HG03196 (cell line): ENCODE data around the gene KIRREL3.
"Not testable (repeated sequence)": the region's sequence is repeated elsewhere in the genome, so short reads cannot be mapped to it uniquely, and the experiment has no call there.

Source experiments
- ATAC-seq: cut with Tn5 transposase; IDR thresholded peaks from one replicate; pipeline ENCODE4 v1.9.1; 2021; ENCODE audit not compliant: unreplicated experiment

The KIRREL3 gene

DNA sequence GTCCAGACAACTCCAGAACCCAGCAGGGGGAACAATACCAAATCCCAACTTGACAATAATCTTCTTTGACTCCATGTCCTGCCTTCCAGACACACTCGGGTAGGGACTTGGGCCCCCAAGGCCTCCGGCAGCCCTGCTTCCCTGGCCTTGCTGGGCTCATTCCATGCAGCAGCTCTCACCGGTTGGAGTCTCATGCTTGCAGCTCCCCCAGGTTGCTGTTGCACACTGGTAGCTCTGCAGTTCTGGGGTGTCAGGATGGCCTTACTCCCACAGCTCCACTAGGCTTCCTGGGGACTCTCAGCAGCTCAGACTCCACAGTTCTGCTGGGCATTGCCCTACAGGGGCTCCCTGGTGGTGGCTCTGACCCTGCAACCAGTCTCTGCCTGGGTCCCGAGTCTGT, 602.3 kb downstream of the KIRREL3 start:
- ATAC-seq: no peak

DNA sequence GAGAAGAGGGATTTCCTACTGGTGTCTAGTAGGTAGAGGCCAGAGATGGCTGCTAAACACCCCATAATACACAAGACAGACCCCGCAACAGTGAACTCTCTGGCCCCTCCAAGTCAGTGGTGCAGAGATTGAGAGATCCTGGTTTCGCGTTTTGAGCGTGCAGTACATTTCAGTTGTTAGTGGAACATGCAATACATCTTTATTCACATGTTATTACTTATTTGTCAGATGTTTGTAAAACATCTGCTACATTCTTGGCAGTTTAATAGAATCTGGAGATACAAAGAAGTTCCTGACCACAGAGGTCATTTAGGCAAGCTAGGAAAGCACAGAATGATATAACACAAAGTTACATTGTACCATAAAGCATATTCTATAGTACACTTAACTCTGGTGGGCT, 603.6 kb downstream of the KIRREL3 start:
- ATAC-seq: no peak

DNA sequence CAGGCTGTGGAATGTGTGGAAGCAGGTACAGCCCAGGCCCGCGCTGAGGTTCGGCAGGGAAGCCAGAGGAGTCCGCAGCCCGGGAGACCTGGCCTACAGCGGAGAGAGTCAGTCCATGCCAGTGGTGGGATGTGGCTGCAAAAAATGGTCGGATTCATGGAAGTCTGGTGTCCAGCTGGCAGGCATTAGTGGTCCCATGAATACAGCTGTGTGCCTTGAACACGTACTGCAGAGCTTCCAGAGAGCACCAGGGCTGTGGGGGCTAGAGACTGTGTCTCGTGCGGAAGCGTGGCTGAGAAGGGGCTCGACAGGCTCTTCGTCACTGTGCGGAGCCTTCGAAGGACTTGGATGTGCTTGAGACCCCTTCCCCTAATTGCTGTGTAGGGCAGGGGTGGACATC, 604.3 kb downstream of the KIRREL3 start:
- not testable (repeated sequence) for ATAC-seq

DNA sequence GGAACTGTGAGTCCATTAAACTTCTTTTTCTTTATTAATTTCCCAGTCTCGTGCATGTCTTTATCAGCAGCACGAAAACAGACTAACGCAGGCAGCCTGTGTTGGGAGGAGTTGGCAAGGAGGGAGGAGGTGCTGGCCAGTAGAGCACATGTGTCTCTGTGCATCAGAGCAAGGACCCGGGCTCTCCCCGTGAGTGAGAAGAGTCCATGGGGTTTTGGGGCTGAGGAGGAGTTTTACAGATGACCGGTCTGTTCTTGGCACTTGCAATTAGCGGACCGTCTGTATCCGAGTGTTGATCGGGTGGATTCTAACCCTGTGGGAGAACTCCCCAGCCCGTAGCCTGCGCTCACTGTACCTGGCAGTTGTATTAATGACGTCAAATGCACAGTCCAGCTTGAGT, 604.8 kb downstream of the KIRREL3 start:
- ATAC-seq: not testable (repeated sequence)

DNA sequence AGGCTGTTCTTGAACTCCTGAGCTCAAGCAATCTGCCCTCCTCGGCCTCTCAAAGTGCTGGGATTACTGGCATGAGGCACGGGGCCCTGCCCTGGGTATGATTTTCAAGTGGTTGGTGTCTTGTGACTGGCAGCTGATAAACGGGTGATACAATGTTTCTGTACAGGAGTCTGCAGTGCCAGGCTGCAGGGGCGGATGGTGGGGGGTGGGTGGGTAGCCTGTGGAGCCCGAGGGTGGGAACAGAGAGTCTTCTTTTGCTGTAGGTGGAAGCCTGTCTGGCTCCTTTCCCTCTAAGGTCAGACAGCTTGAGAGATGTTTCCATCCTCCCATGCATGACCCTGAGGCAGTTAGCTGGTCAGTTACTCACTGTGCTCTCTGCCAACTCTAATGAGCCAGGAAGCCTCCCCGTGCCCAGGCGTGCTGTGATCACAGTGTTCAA, 605.9 kb downstream of the KIRREL3 start:
- not testable (repeated sequence) for ATAC-seq

DNA sequence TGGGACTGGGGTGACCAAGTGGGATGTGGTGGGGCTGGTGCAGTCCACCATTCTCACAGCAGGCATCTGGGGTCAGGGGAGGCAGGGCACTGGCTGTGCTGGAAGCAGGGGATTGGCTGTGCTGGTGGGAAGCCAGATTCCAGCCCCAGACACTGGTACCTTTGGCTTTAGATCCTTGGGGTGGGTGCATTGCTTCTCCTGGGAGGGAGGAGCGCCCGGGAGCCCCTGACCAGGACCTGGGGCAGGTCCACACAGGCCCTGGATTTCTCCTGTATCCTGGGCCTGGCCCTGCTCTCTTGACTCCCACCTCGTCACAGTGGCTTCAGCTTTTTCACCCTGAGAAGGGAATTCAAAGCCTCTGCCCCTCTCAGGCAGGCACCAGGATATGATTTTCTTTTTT, 606.5 kb downstream of the KIRREL3 start:
- no peak for ATAC-seq

DNA sequence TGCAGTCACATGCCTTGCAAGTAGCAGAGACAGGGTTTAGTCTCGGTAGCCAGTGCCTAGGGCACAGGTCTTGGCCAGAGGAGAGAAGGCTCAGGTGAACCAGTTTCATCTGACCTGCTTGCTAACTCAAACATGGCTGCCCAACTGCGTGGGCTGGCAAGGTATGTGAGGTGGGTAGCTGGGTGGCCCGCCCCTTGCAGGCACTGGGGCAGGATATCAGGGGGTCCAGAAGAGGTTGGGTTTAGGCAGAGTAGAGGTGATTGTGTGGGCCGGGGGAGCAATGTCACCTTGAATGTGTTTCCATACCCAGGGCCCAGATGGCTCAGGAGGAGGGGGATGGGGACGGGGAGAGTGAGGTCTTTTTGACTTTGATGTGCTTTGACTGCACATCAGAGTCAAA, 607.4 kb downstream of the KIRREL3 start:
- no peak for ATAC-seq

DNA sequence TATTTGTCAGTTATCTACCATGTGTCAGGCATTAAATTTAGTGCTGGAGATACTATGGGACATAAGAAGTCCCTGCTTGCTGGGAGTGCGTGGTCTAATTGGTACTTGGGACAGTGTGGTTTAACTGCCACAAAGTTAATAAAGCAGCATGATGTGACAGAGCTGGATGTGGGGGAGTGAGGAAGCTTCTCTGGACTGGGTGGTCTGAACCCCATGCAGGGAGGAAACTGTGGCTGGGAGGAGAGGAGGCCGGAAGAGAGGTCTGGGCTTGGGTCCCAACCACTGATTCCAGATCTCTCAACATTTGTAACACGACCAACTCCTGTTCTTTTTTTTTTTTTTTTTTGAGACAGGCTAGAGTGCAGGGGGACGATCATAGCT, 607.9 kb downstream of the KIRREL3 start:
- ATAC-seq: peak; percentile 27

DNA sequence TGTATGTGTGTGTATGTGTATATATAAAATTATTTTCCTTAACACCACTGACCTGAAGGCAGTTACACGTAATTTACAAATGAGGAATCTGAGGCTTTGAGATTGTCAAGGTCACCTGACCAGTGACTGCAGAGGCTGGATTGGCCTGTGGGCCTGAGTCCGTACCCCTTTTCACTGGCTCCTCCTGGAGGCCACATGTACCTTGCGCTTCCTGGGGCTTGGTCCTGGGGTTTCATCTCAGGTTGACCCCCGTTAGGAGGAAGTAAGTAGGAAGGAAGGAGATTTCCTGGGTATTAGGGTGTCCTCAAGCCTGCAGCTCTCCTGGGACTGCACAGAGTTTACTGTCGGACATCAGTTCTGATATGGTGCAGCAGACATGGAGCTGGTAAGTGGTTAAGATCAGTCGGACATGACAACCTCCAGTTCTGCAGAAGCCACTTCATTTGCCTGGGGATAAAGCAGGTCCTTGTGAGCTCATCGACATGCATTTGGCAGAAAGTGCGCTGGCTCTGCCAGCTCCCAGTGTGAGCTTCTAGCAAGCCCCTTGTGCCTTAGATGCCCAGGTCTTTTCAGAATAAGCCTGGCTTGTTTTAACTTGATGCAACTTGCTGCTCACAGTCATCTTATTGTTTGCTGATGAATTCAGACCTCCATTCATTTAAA, 608.5 kb downstream of the KIRREL3 start:
- ATAC-seq: peak; percentile 76

DNA sequence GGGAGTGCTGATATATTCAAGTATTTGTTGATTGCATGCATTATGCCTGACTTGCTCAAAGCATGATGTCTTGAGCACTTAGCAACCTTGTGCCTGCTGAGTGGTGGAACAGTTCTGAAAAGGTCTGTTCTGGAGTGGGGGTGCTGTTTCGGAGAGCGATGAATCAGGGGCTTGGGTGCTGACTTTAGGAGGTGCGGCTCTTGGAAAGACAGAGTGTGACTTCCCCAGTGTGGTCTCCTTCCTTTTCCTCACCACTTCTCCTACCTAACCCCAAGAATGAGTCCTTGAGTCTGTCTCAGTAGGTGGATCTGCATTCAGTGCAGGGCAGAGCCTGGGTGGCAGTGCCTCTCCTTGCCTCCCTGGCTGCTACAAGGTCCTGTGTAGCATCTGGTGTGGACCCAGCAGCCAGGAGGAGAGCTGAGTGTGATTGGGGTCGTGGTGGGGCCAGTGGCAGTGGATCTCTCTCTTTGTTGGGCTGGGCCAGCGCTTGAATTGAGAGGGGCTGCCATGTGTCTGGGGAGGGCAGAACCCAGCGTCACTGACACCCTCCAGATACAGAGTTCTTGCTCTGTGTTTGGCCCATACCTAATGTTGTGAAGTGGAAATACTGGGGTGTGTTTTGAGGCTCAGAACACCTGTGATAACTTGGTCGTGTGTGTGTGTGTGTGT, 609.1 kb downstream of the KIRREL3 start:
- ATAC-seq: no peak

DNA sequence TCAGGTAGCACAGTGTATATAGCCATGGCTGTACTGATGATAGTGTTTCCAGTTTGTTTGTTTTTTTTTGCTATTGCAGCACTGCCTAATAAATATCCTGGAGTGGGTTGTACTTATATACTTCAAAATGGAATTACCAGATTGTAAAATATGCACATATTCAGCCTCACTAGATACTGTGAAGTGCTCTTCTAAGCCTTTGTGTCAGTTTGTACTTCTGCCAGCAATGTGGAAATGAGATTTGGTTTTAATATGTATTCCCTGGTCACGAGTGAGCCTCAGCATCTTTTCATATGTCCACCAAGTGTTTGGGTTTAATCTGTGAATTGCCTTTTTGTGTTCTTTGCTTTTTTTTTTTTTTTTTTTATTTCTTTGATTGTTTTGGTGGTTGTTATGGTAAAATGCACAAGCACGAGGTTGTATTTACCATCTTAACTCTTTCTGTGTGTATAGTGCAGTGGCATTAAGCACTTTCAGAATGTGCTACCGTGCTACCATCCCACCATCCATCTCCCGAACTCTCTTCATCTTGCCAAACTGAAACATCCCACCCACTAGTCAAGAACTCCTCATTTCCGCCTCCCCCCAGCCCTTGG, 610.2 kb downstream of the KIRREL3 start:
- ATAC-seq: no peak

DNA sequence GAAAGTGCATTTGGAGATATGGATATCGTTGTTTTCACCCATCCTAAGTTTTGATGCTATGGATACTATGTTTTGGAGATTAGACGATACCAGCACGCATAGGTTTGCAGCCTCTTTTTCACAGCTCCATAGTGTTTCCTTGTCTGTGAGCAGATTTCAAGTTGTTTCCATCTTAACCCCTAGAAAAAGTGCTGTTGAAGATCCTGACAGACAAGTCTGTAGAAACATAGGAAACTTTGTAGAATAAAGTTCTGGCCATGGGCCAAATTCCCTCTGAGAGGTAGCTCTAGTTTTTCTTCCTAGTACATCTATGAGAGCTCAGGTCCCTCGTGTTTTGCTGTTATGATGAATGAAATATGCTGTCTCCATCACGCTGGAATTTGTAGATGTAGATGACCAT, 612.7 kb downstream of the KIRREL3 start:
- no peak for ATAC-seq

DNA sequence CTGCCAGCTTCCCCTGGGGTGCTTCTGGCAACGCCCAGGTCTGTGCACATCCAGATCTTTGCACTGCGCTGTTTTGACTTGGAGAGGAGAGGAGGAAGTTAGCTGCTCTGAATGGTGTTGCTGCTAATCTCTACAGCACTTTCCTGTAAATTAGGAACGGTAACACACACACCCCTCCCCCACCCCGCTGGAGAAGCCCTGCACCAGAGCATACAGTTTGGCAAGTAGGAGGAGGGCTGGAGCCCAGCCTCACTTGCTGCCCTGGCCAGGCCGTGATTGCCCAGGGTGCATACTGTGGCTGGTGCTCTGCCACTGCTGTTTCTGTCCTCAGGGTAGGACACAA, 613.9 kb downstream of the KIRREL3 start:
- ATAC-seq: not testable (repeated sequence)

DNA sequence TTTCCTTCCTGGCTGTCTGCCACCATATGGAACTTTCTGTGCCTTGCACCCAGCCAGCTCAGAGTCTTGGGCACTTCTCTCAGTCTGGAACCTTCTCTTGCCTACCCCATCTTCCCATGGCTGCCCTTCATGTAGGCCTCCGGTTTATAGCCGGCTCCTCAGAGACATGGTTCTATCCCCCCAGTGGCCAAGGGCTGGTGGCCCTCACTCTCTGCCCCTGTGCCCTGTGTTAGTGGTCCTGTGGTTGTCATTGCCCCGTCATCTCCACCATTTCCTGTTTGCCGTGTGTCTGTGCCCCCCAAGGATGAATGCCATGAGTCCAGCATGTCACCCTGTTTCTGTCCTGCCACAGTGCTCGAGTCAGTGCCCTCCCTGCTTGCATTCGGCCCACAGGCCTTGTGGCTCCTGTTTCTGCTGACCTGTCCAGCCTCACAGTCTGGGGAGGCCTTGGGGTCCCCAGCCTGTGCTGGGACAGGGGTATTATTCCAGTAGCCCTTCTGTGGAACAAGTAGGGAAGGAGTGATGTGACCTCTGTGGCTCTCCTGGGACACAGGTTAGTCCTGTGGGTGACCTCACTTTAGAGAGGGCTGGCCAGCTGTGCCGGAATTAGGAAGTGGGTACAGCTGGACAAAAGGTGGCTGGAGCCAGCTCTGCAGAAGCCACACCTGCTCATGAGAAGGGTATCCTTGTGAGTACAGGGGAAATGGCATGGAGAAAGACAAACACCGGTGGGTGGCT, 614.4 kb downstream of the KIRREL3 start:
- no peak for ATAC-seq

DNA sequence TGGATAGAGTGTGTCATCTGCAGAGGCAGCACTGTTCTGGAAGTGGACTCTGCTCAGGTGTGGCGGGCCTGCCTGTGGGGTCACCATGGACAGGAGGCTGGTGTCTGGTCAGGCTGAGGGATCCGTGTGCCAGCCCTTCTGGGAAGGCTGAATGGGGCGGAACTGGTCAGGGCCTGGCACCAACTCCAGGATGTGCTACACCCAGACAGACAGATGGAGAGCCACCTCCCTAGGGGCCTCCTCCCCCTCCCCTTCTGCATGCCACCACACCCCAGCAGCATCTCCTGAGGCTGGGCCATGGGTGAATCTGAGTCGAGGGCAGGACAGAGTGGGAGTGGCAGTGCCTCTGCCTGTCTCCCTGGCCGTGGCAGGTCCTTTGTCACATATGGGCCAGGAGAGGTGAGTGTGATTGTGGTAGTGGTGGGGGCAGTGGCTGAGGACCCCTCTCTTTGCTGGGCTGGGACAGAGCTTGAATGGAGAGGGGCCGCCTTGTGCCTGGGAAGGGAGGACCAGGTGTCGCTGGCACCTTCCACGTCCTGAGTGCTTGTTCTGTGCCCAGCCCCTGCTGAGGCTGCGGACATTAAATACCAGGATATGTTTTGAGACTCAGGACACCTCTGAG, 616.0 kb downstream of the KIRREL3 start:
- no peak for ATAC-seq

DNA sequence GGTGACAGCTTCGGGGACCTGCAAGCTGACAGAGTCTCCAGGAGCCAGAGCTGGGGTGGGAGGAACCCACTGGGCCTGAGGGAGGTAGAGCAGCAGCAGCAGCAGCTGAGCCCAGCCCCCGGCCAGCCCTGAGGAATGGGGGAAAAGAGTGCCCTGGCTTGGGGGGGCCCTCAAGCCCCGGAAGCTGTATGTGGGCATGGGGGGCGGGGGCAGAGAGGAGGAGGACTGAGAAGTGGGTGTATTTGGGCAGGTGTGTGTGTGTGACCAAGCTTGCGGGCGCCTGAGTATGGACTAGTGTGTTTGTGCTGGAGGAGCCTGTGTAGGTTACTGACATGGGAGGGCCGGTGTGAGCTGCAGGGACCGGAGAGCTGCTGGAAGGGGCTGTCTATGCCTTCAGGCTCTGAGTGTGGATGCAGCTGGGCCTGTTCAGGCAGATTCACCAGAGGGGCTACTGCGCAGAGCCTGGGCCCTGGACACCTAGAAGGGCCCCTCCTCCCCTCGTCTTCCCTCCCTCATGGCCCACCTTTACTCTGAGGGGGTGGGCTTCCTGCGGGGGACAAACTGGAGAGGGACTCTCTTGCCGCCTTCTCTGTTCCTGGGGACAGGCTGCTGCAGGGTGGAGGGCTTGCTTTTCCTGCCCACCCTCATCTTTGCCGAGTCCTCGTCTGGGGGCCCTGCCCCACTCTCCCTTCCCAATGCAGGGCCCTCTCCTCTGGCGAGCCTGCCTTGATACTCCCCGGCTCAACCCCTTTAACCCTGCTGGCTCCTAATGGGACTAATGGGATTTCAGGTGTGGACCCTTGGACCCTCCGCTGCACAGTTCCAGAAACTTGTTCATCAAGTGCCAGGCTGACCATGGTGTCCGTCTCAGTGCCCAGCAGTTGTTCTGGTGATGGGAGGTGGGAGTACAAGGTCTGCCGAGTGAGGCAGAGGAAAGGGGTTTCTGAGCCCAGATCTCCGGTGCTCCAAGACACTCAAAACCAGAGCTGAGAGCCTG, 616.9 kb downstream of the KIRREL3 start:
- ATAC-seq: no peak

DNA sequence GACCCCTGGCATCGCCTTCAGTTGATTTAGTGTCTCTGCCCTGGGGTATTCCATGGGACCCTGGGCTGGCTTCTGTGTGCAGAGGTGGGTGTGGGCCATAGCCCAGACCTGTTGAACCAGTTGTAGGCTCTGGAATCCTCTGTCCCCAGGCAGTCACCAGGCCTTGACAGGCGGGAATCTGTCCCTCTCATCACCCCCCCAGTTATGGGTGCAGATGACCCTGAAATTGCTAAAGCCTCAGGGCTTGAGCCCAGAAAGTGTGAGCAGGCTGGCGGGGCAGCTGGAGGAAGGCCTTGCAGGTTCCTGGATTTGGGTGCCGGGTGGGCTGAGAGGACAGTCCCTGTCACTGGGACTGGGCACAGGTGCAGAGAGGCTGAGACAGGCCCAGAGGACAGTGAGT, 617.9 kb downstream of the KIRREL3 start:
- ATAC-seq: not testable (repeated sequence)

DNA sequence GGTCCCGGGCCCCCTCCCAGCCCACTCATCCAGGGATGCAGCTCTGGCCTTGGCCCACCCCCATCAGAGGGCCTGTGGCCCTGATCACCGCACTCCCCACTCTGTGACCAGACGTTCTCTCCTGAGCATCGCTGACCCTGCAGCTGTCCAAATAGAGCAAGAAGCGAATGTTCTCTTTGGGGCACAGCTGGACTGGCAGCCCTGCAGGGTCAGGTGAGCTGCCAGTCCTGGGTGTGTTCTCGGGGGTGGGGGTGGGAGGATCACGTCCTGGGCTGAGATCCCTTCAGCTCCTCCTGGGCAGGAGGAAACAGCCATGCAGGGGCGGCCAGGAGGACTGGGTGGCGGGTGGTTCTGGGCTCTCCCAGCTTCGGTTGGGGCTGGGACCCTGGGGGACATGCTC, 618.6 kb downstream of the KIRREL3 start:
- ATAC-seq: not testable (repeated sequence)

DNA sequence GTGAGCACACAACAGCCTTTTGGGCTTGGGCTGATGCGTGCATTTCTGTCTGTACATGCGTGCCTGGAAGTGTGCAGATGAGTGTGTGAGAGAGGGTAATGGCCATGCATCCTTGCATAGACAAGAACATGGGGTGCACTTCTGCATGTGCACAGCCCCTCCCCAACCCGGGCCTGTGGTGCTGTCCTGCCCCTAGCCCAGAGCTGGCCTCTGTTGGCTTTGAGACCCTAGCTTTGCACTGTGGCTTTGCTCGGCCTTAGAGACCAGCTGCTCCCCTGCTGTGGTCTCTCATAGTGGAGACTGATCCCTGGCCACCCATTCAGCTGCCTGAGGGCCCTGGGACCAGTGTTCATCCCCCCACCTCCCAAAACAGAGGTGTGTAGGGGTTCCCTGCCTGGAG, 619.7 kb downstream of the KIRREL3 start:
- no peak for ATAC-seq

DNA sequence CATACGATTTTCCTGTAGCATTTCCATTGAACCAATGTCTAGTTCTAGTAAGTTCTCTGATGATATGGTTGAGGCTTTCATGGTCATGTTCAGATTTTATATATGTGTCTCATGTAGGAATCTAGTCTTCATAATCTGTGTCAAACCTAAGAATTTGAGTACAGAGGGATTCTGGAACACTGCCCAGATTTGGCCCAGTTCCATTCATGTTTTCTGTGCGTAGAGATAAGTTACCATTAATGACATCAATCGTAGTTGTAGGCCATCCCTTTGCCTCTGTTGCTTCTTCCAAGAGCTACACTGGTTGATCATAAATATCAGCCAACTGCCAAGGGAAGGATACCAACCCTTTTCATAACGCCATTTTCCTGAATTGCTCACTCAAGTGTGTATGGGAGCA, 621.8 kb downstream of the KIRREL3 start:
- ATAC-seq: no peak
